ENCODE results near the gene BCAS3. TPM values are rescaled to one million over a fixed set of nuclear protein-coding genes. Genes with fewer than 3 reads are reported as not detected.

The BCAS3 gene
- total RNA-seq, 1 donor from 2014 or later: 75.9 TPM

DNA sequence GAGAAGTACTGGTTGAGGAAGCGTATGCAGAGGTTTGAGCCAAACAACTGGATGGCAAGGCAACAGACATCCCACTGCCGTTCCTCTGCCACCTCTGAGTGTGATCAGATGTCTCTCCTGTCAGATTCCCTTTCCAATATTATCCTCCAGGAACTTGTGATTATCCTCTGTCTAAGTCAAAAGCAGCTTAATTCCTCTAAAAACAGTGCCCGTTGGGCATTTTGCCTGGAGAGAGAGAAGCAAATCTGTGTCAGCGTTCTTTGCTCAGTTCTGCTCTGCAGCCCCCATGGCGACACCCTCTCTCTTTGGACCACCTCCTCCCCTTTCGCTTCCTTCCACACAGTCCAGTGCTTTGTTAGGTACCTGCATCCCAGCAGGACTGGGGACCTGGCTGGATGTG lies 665.9 kb downstream of the BCAS3 start:
- H3K4me3 ChIP-seq: no peak overlapping the region
- intact Hi-C loops (cut with DNase I): no loop called here
- H3K9me3 ChIP-seq: no peaks in the 10 kb centered on the region
- H3K27me3 ChIP-seq: no peaks in the 10 kb centered on the region
- peaks cover 0 to 5% of the 10 kb centered on the region in 2 donors for H3K4me1 ChIP-seq
- TF ChIP-seq, protein P1, sequence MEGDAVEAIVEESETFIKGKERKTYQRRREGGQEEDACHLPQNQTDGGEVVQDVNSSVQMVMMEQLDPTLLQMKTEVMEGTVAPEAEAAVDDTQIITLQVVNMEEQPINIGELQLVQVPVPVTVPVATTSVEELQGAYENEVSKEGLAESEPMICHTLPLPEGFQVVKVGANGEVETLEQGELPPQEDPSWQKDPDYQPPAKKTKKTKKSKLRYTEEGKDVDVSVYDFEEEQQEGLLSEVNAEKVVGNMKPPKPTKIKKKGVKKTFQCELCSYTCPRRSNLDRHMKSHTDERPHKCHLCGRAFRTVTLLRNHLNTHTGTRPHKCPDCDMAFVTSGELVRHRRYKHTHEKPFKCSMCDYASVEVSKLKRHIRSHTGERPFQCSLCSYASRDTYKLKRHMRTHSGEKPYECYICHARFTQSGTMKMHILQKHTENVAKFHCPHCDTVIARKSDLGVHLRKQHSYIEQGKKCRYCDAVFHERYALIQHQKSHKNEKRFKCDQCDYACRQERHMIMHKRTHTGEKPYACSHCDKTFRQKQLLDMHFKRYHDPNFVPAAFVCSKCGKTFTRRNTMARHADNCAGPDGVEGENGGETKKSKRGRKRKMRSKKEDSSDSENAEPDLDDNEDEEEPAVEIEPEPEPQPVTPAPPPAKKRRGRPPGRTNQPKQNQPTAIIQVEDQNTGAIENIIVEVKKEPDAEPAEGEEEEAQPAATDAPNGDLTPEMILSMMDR (IDR thresholded peaks at IDR 0.05): no peak
- no peaks in the 10 kb centered on the region for H3K36me3 ChIP-seq
- DNase-seq (ENCODE audit: low spot score in 2 of 2): no peak
- no peak overlapping the region for H3K27ac ChIP-seq

DNA sequence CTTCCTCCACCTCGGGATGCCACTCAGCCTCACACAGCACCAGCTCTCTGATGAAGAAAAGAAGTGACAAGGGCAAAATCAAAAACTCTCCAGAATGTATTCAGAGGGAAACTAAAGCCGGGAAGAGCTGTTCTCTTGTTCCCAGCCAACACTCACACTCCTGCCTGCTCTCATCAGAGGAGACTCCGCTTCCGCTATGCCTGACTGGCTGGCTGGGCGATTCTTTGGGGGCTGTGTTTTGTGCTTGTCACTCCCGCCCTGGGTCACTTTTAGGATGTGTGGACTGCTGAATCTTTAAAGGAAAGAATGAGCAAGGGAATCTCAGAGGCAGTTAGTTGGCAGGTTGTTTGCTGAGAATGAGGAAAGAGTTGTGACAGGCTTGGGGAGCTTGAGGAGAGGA lies 667.4 kb downstream of the BCAS3 start:
- Histone ChIP-seq H3K36me3 (no peaks in the 10 kb centered on the region), H3K27ac (no peak overlapping the region), H3K4me1 (no peaks in the 10 kb centered on the region), H3K4me3 (no peak overlapping the region), H3K27me3 (no peaks in the 10 kb centered on the region), H3K9me3 (no peaks in the 10 kb centered on the region)
- TF ChIP-seq, protein P1 (IDR thresholded peaks at IDR 0.05): no peak
- no peak for DNase-seq (ENCODE audit: low spot score in 2 of 2)
- intact Hi-C loops (cut with DNase I): no loop called here

DNA sequence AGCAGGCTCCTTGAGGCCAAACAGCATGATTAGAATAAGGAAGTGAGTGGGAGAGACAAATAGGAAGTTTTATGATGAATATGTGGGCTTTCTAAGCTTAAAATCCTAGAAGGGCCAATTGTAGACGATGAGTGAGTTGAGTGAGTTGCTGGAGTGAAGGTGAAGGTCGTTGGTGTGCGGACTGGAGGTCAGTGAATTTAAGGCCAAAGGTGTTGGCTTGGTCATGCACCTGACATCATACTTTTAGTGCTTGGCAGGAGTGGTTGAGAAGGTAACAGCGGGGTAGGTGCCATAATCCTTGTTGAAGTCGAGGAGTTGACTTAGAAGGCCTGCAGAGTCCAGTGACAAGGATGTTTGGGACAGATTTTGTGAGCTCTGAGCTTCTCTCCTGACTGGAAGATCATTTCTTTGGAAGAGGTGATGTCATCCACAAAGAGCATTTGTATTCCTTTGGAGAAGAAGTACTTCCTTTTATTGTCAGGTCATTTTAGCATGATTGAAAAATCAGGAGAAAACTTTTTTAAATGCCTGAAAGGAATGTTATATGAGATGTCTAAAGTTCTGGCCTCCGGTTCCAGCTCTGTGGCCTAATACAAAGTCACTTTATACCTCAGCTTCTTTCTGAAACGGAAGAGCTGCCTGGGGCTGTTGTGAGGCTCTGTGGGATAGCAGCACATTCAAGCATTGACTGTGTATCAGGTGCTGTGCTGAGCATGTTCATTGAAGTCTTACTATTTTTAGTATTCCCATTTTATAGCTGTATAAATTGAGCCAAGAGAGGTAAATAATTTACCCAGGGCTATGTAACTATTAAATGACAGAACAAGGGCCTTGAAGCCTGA lies 668.4 kb downstream of the BCAS3 start:
- Histone ChIP-seq H3K27ac (no peak overlapping the region), H3K4me3 (no peak overlapping the region), H3K4me1 (no peaks in the 10 kb centered on the region), H3K27me3 (no peaks in the 10 kb centered on the region), H3K9me3 (no peaks in the 10 kb centered on the region), H3K36me3 (no peaks in the 10 kb centered on the region)
- TF ChIP-seq, protein P1 (IDR thresholded peaks at IDR 0.05): no peak
- DNase-seq (ENCODE audit: low spot score in 2 of 2): no peak
- intact Hi-C loops (cut with DNase I): no loop called here

DNA sequence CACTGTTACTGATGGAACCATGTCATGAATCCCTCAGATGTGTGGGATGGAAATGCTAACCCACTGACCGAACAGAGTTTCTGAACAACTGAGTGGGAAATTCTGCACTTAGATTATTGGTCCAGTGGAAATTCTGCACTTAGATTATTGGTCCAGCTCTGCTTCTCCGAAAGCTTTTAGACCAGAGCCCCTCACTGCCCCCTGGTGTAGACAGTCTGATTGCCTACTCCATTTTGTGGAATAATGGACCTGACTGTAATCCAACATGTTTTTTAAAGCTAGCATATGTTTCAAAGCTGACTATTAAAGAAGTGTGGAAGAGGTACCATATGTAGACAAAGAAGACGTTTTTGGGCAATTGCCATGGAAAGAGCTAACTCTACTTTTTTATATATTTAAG lies 671.7 kb downstream of the BCAS3 start:
- Histone ChIP-seq H3K36me3 (no peaks in the 10 kb centered on the region), H3K27me3 (no peaks in the 10 kb centered on the region), H3K9me3 (no peaks in the 10 kb centered on the region), H3K4me3 (no peak overlapping the region), H3K4me1 (no peaks in the 10 kb centered on the region), H3K27ac (no peak overlapping the region)
- no peak for DNase-seq (ENCODE audit: low spot score in 2 of 2)
- intact Hi-C loops (cut with DNase I): no loop called here
- TF ChIP-seq, protein P1 (IDR thresholded peaks at IDR 0.05): no peak

DNA sequence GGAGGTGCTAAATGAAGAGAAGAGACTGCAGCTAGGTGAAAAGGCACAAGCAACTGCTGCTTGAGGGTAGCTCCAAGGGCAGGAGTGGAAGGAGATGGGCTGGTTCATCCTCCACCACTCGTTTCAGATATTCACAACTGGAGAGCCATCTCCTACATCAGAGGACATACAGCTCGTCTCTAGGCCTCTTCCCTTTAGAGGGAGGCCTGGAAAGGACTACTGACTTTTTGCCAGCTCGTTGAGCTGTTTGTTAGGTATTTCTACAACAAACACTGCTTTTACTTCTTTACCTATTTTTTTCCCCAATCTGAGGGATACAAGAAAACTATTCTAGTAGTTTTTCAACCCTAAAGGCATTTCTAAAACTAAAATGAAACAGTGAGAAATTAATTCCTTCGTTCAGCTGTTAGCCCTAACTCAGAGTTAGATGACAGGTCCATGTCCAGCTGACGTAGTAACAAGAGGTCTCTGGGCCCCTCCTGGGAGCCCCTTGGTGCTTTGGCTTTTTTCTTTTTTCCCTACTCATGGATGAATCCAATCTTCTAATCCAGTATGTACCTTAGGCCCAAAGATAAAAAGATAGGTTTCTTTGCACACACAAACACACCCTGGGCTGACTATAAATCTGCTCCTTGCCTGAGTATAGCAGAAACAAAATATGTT lies 674.2 kb downstream of the BCAS3 start:
- no peak for DNase-seq (ENCODE audit: low spot score in 2 of 2)
- no peak overlapping the region for H3K4me3 ChIP-seq
- no peak overlapping the region for H3K27ac ChIP-seq
- H3K27me3 ChIP-seq: no peaks in the 10 kb centered on the region
- TF ChIP-seq, protein P1 (IDR thresholded peaks at IDR 0.05): no peak
- intact Hi-C loops (cut with DNase I): no loop called here
- H3K9me3 ChIP-seq: no peaks in the 10 kb centered on the region
- H3K36me3 ChIP-seq: no peaks in the 10 kb centered on the region
- no peaks in the 10 kb centered on the region for H3K4me1 ChIP-seq
